SK-N-SH treated with all-trans-retinoic acid at 6 μM for 48 hours (cell line): ENCODE measurements around the gene TK1.

ENCODE experiments used
- ATAC-seq: fragments of 200-7000 bp; cut with Tn5 transposase; 3 replicates; pipeline ENCODE4 v1.9.1; 2020; ENCODE audit warnings: mild to moderate bottlenecking, moderate library complexity
- ARNTL ChIP-seq: fragments of 450-650 bp; formaldehyde crosslinking; IDR thresholded peaks from 2 replicates; pipeline ENCODE4 v1.5.0; 2020; ENCODE audit warnings: low read depth, mild to moderate bottlenecking, moderate library complexity, borderline replicate concordance
- CSDC2 ChIP-seq: fragments of 250-450 bp; sonication (Bioruptor Pico); IDR thresholded peaks from 2 replicates; pipeline ENCODE4 v1.5.0; 2020; ENCODE audit warnings: mild to moderate bottlenecking, moderate library complexity
- GLIS3 ChIP-seq: fragments of 250-450 bp; sonication (Bioruptor Pico); IDR thresholded peaks from 2 replicates; pipeline ENCODE4 v1.5.0; 2020; ENCODE audit warnings: mild to moderate bottlenecking, moderate library complexity
- OSR1 ChIP-seq: fragments of 250-450 bp; sonication (Bioruptor Pico); IDR thresholded peaks from 2 replicates; pipeline ENCODE4 v1.8.0; 2022; ENCODE audit warnings: moderate library complexity, mild to moderate bottlenecking, inconsistent platforms
- PATZ1 ChIP-seq: fragments of 250-450 bp; sonication (Bioruptor Pico); IDR thresholded peaks from 2 replicates; pipeline ENCODE4 v1.8.0; 2020; ENCODE audit warnings: mild to moderate bottlenecking, moderate library complexity, borderline replicate concordance
- POU6F1 ChIP-seq: fragments of 250-450 bp; sonication (Bioruptor Pico); IDR thresholded peaks from 2 replicates; pipeline ENCODE4 v1.8.0; 2021; ENCODE audit warnings: low read depth, mild to moderate bottlenecking, moderate library complexity, borderline replicate concordance
- PPARA ChIP-seq: fragments of 250-450 bp; sonication (Bioruptor Pico); IDR thresholded peaks from 2 replicates; pipeline ENCODE4 v1.5.0; 2020; ENCODE audit warnings: mild to moderate bottlenecking, borderline replicate concordance
- RARB ChIP-seq: fragments of 250-450 bp; sonication (Bioruptor Pico); IDR thresholded peaks from 2 replicates; pipeline ENCODE4 v1.8.0; 2021; ENCODE audit warnings: mild to moderate bottlenecking, moderate library complexity
- SNAI2 ChIP-seq: fragments of 250-450 bp; sonication (Bioruptor Pico); IDR thresholded peaks from 2 replicates; pipeline ENCODE4 v1.5.0; 2020; ENCODE audit warnings: mild to moderate bottlenecking, moderate library complexity
- TCF4 ChIP-seq: fragments of 250-450 bp; sonication (Bioruptor Pico); IDR thresholded peaks from 2 replicates; pipeline ENCODE4 v1.8.0; 2021; ENCODE audit warnings: mild to moderate bottlenecking, moderate library complexity, borderline replicate concordance
- TOX ChIP-seq: fragments of 250-450 bp; sonication (Bioruptor Pico); IDR thresholded peaks from 2 replicates; pipeline ENCODE4 v1.8.0; 2021; ENCODE audit warnings: mild to moderate bottlenecking, moderate library complexity, borderline replicate concordance
- ZC3H10 ChIP-seq: fragments of 250-450 bp; sonication (Bioruptor Pico); IDR thresholded peaks from 2 replicates; pipeline ENCODE4 v1.5.1; 2021; ENCODE audit warnings: mild to moderate bottlenecking, moderate library complexity
- ZFP3 ChIP-seq: fragments of 250-450 bp; sonication (Bioruptor Pico); IDR thresholded peaks from 2 replicates; pipeline ENCODE4 v1.5.0; 2020; ENCODE audit warnings: mild to moderate bottlenecking, moderate library complexity
- ZFP30 ChIP-seq: fragments of 450-650 bp; formaldehyde crosslinking; IDR thresholded peaks from 2 replicates; pipeline ENCODE4 v1.5.0; 2022; ENCODE audit warnings: mild to moderate bottlenecking, moderate library complexity
- ZNF565 ChIP-seq: fragments of 450-650 bp; formaldehyde crosslinking; conservative IDR thresholded peaks from 2 replicates; pipeline ENCODE4 v1.5.0; 2020; ENCODE audit warnings: low read depth, mild to moderate bottlenecking, moderate library complexity
- ZNF70 ChIP-seq: fragments of 450-650 bp; formaldehyde crosslinking; IDR thresholded peaks from 2 replicates; pipeline ENCODE4 v1.5.0; 2020; ENCODE audit warnings: mild to moderate bottlenecking, moderate library complexity
- ZNF8 ChIP-seq: fragments of 450-650 bp; formaldehyde crosslinking; IDR thresholded peaks from 2 replicates; pipeline ENCODE4 v1.5.0; 2020; ENCODE audit warnings: mild to moderate bottlenecking, moderate library complexity
- TF ChIP-seq, protein P1 (sequence below): fragments of 250-450 bp; sonication (Bioruptor Pico); IDR thresholded peaks from 2 replicates; pipeline ENCODE4 v1.5.1; 2020; ENCODE audit warnings: low read depth, mild to moderate bottlenecking, moderate library complexity
- TF ChIP-seq, protein P2 (sequence below): fragments of 250-450 bp; sonication (Bioruptor Pico); IDR thresholded peaks from 2 replicates; pipeline ENCODE4 v1.5.1; 2021; ENCODE audit warnings: mild to moderate bottlenecking, moderate library complexity

TK1 gene

GRCh38 chr17:78234261-78234865 is 47.5 kb upstream of the TK1 start:
- no peak for ATAC-seq
- no peak for TF ChIP-seq POU6F1 (CRISPR knock-in tag)
- no peak for TF ChIP-seq PPARA (CRISPR knock-in tag)
- no peak for TF ChIP-seq CSDC2 (CRISPR knock-in tag)
- TF ChIP-seq PATZ1 (CRISPR knock-in tag) = no peak
- no peak for TF ChIP-seq GLIS3 (CRISPR knock-in tag)
- TF ChIP-seq ZNF8 = no peak
- TF ChIP-seq ZNF565 (CRISPR knock-in tag) = no peak
- TF ChIP-seq, protein P1, sequence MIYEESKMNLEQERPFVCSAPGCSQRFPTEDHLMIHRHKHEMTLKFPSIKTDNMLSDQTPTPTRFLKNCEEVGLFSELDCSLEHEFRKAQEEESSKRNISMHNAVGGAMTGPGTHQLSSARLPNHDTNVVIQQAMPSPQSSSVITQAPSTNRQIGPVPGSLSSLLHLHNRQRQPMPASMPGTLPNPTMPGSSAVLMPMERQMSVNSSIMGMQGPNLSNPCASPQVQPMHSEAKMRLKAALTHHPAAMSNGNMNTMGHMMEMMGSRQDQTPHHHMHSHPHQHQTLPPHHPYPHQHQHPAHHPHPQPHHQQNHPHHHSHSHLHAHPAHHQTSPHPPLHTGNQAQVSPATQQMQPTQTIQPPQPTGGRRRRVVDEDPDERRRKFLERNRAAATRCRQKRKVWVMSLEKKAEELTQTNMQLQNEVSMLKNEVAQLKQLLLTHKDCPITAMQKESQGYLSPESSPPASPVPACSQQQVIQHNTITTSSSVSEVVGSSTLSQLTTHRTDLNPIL = no peak
- TF ChIP-seq SNAI2 = no peak
- no peak for TF ChIP-seq ZNF70 (CRISPR knock-in tag)
- TF ChIP-seq, protein P2, sequence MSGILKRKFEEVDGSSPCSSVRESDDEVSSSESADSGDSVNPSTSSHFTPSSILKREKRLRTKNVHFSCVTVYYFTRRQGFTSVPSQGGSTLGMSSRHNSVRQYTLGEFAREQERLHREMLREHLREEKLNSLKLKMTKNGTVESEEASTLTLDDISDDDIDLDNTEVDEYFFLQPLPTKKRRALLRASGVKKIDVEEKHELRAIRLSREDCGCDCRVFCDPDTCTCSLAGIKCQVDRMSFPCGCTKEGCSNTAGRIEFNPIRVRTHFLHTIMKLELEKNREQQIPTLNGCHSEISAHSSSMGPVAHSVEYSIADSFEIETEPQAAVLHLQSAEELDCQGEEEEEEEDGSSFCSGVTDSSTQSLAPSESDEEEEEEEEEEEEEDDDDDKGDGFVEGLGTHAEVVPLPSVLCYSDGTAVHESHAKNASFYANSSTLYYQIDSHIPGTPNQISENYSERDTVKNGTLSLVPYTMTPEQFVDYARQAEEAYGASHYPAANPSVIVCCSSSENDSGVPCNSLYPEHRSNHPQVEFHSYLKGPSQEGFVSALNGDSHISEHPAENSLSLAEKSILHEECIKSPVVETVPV (CRISPR knock-in tag) = no peak
- TF ChIP-seq TCF4 = no peak

- TF ChIP-seq CSDC2 (CRISPR knock-in tag) (no peak), ZNF70 (CRISPR knock-in tag) (no peak), ARNTL (CRISPR knock-in tag) (no peak), ZFP3 (no peak), OSR1 (CRISPR knock-in tag) (no peak), PATZ1 (CRISPR knock-in tag) (no peak), POU6F1 (CRISPR knock-in tag) (no peak), TOX (no peak)
- TF ChIP-seq, protein P1 = no peak
- no peak for ATAC-seq
Observed at GRCh38 chr17:78233678-78234077, 46.8 kb upstream of the TK1 start.

- no peak for ATAC-seq
Observed at GRCh38 chr17:78232859-78233173, 46.0 kb upstream of the TK1 start.

More at GRCh38 chr17:78232859-78233173, 46.0 kb upstream of the TK1 start:
- no peak for TF ChIP-seq ZFP30
- no peak for TF ChIP-seq OSR1 (CRISPR knock-in tag)
- TF ChIP-seq ZC3H10 = no peak
- TF ChIP-seq, protein P1 = no peak
- TF ChIP-seq ARNTL (CRISPR knock-in tag) = no peak
- no peak for TF ChIP-seq TOX
- TF ChIP-seq, protein P2 (CRISPR knock-in tag) = no peak
- TF ChIP-seq RARB (CRISPR knock-in tag) = no peak
- no peak for TF ChIP-seq PPARA (CRISPR knock-in tag)
- no peak for TF ChIP-seq TCF4
- no peak for TF ChIP-seq ZNF70 (CRISPR knock-in tag)
- no peak for TF ChIP-seq ZNF565 (CRISPR knock-in tag)
